Measurements from ENCODE around the gene SIGLEC7. TPM values are rescaled to one million over a fixed set of nuclear protein-coding genes. Genes with fewer than 3 reads are reported as not detected.

SIGLEC7 gene
- polyA plus RNA-seq, 1 donor from 2014 or later, result not detected

DNA sequence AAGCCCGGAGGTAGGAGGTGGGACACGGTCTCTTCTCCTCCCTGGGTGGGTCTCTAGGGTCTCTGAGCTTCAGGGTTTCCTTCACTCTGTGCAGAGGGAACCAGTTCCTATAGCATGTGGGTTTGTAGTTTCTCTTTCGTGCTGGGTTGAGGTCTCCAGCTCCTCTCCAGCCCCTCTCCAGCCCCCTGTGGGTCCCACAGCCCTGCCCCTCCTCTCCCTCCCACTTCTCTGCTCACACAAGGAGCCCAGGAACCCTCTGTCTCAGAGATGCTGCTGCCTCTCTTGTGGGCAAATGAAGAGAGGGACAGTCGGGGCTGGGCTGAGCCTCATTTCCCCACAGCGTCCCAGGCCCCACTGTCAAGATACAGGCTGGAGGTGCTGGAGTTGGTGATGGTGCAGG lies 1.4 kb downstream of the SIGLEC7 start:
- H3K27ac ChIP-seq (ENCODE audit: low read length), result no peak overlapping the region
- H3F3A ChIP-seq (ENCODE audit: insufficient read depth, low read length, poor library complexity, severe bottlenecking), result no peaks in the 10 kb centered on the region
- no peak overlapping the region for H3K9ac ChIP-seq (ENCODE audit: low read length)
- H3K9me3 ChIP-seq (ENCODE audit: low read length), result no peaks in the 10 kb centered on the region
- no peaks in the 10 kb centered on the region for H3K79me2 ChIP-seq (replicated peaks; ENCODE audit: insufficient read depth, low read length)
- H3K27me3 ChIP-seq (ENCODE audit: insufficient read depth, low read depth, low read length), result no peaks in the 10 kb centered on the region
- no peak overlapping the region for H2AFZ ChIP-seq (ENCODE audit: low read depth, low read length)
- H3K36me3 ChIP-seq (ENCODE audit: insufficient read depth, low read length), result no peaks in the 10 kb centered on the region
- TF ChIP-seq TAF1 (IDR thresholded peaks at IDR 0.05; ENCODE audit: low read depth), result no peak
- TF ChIP-seq SMC3 (conservative IDR thresholded peaks at IDR 0.05; ENCODE audit: poor library complexity), result no peak
- no peak for TF ChIP-seq EP300 (conservative IDR thresholded peaks at IDR 0.05; ENCODE audit: poor library complexity, severe bottlenecking)
- TF ChIP-seq RAD21 (conservative IDR thresholded peaks at IDR 0.05), result no peak
- no peak for TF ChIP-seq MXI1 (conservative IDR thresholded peaks at IDR 0.05; ENCODE audit: poor library complexity, severe bottlenecking)
- TF ChIP-seq, protein P1, sequence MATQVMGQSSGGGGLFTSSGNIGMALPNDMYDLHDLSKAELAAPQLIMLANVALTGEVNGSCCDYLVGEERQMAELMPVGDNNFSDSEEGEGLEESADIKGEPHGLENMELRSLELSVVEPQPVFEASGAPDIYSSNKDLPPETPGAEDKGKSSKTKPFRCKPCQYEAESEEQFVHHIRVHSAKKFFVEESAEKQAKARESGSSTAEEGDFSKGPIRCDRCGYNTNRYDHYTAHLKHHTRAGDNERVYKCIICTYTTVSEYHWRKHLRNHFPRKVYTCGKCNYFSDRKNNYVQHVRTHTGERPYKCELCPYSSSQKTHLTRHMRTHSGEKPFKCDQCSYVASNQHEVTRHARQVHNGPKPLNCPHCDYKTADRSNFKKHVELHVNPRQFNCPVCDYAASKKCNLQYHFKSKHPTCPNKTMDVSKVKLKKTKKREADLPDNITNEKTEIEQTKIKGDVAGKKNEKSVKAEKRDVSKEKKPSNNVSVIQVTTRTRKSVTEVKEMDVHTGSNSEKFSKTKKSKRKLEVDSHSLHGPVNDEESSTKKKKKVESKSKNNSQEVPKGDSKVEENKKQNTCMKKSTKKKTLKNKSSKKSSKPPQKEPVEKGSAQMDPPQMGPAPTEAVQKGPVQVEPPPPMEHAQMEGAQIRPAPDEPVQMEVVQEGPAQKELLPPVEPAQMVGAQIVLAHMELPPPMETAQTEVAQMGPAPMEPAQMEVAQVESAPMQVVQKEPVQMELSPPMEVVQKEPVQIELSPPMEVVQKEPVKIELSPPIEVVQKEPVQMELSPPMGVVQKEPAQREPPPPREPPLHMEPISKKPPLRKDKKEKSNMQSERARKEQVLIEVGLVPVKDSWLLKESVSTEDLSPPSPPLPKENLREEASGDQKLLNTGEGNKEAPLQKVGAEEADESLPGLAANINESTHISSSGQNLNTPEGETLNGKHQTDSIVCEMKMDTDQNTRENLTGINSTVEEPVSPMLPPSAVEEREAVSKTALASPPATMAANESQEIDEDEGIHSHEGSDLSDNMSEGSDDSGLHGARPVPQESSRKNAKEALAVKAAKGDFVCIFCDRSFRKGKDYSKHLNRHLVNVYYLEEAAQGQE (IDR thresholded peaks at IDR 0.05; ENCODE audit: borderline replicate concordance), result no peak
- no peak for TF ChIP-seq POLR2AphosphoS5 (IDR thresholded peaks at IDR 0.05)
- TF ChIP-seq EZH2 (IDR thresholded peaks at IDR 0.05; ENCODE audit: borderline replicate concordance, insufficient read depth, low read length, poor library complexity, severe bottlenecking), result no peak
- no peaks in the 10 kb centered on the region for H4K20me1 ChIP-seq (ENCODE audit: insufficient read depth)
- H3K9me2 ChIP-seq (ENCODE audit: insufficient read depth, low read length), result no peaks in the 10 kb centered on the region
- no peak overlapping the region for H3K4me2 ChIP-seq (ENCODE audit: low read length)
- H3K4me3 ChIP-seq (ENCODE audit: low read length), result no peak overlapping the region

DNA sequence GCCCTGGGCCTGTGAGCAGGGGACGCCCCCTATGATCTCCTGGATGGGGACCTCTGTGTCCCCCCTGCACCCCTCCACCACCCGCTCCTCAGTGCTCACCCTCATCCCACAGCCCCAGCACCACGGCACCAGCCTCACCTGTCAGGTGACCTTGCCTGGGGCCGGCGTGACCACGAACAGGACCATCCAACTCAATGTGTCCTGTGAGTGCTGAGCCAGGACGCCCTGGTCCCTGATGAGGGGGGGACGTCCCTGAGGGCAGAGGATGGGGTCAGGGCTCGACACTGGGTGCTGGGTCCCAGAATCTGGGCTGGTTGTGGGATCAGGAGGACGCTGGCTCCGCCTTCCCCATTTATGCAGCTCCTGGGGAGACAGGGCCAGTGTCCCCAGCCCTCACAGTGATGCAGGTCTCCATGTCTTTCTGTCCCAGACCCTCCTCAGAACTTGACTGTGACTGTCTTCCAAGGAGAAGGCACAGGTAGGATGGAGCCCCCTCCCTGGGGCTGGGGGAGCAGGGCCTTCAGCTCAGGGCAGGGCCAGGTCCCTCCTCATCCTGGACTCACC lies 2.5 kb downstream of the SIGLEC7 start:
- Histone ChIP-seq H4K20me1 (ENCODE audit: insufficient read depth) (no peaks in the 10 kb centered on the region), H3K36me3 (ENCODE audit: insufficient read depth, low read length) (no peaks in the 10 kb centered on the region), H3K4me3 (ENCODE audit: low read length) (no peak overlapping the region), H3F3A (ENCODE audit: insufficient read depth, low read length, poor library complexity, severe bottlenecking) (no peaks in the 10 kb centered on the region), H3K79me2 (replicated peaks; ENCODE audit: insufficient read depth, low read length) (no peaks in the 10 kb centered on the region), H3K9me3 (ENCODE audit: low read length) (no peaks in the 10 kb centered on the region), H3K27ac (ENCODE audit: low read length) (no peak overlapping the region), H3K27me3 (ENCODE audit: insufficient read depth, low read depth, low read length) (no peaks in the 10 kb centered on the region), H2AFZ (ENCODE audit: low read depth, low read length) (no peak overlapping the region), H3K4me2 (ENCODE audit: low read length) (no peak overlapping the region), H3K9ac (ENCODE audit: low read length) (no peak overlapping the region), H3K9me2 (ENCODE audit: insufficient read depth, low read length) (no peaks in the 10 kb centered on the region)
- TF ChIP-seq TAF1 (IDR thresholded peaks at IDR 0.05; ENCODE audit: low read depth), result no peak
- TF ChIP-seq, protein P1 (IDR thresholded peaks at IDR 0.05; ENCODE audit: borderline replicate concordance), result no peak
- no peak for TF ChIP-seq EZH2 (IDR thresholded peaks at IDR 0.05; ENCODE audit: borderline replicate concordance, insufficient read depth, low read length, poor library complexity, severe bottlenecking)
- TF ChIP-seq POLR2AphosphoS5 (IDR thresholded peaks at IDR 0.05), result no peak
- TF ChIP-seq EP300 (conservative IDR thresholded peaks at IDR 0.05; ENCODE audit: poor library complexity, severe bottlenecking), result no peak
- no peak for TF ChIP-seq RAD21 (conservative IDR thresholded peaks at IDR 0.05)
- TF ChIP-seq, protein P2, sequence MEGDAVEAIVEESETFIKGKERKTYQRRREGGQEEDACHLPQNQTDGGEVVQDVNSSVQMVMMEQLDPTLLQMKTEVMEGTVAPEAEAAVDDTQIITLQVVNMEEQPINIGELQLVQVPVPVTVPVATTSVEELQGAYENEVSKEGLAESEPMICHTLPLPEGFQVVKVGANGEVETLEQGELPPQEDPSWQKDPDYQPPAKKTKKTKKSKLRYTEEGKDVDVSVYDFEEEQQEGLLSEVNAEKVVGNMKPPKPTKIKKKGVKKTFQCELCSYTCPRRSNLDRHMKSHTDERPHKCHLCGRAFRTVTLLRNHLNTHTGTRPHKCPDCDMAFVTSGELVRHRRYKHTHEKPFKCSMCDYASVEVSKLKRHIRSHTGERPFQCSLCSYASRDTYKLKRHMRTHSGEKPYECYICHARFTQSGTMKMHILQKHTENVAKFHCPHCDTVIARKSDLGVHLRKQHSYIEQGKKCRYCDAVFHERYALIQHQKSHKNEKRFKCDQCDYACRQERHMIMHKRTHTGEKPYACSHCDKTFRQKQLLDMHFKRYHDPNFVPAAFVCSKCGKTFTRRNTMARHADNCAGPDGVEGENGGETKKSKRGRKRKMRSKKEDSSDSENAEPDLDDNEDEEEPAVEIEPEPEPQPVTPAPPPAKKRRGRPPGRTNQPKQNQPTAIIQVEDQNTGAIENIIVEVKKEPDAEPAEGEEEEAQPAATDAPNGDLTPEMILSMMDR (IDR thresholded peaks at IDR 0.05; ENCODE audit: poor library complexity, severe bottlenecking), result no peak
- no peak for TF ChIP-seq MXI1 (conservative IDR thresholded peaks at IDR 0.05; ENCODE audit: poor library complexity, severe bottlenecking)
- TF ChIP-seq SMC3 (conservative IDR thresholded peaks at IDR 0.05; ENCODE audit: poor library complexity), result no peak

All from neural cell (in vitro differentiated cells).